Stimulated activated CD8-positive, alpha-beta memory T cell treated with anti-CD3 and anti-CD28 coated beads, Interleukin-15, amount 100 ng/mL, for 4 hours (primary cell): ENCODE data around the gene GALNT2.

Source experiments
- DNase-seq, 2 donors: peaks; one replicate each; pipeline ENCODE4 v3.0.0-alpha.2; 2020; ENCODE audit warnings: low read depth in 2 of 2

GALNT2 gene

DNA sequence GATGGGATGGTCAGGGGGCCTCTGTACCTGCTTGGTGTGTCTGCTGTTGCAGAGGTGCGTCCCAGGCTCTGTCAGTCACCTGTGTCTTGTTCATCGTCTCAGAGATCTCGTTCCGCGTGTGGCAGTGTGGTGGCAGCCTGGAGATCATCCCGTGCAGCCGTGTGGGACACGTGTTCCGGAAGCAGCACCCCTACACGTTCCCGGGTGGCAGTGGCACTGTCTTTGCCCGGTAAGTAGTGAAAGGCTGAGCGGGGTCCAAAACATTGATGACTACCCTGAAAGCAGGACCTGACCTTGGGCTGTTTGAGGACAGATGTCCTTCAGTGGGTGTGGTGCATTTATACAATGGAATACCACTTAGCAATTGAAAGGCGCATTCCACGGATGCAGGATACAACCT is 188.1 kb downstream of the GALNT2 start:
- DNase-seq: no peak

DNA sequence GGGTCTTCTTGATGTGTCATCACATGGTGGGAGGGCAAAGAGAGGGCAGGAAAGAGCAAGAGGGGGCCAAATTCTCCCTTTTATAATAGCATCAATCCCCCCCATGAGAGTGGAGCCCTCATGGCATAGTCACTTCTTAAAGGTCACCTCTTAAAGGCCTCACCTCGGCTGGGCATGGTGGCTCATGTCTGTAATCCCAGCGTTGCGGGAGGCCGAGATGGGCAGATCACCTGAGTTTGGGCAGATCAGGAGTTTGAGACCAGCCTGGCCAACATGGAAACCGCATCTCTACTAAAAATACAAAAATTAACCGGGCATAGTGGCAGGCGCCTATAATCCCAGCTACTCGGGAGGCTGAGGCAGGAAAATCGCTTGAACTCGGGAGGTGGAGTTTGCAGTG is 189.0 kb downstream of the GALNT2 start:
- DNase-seq: no peak

DNA sequence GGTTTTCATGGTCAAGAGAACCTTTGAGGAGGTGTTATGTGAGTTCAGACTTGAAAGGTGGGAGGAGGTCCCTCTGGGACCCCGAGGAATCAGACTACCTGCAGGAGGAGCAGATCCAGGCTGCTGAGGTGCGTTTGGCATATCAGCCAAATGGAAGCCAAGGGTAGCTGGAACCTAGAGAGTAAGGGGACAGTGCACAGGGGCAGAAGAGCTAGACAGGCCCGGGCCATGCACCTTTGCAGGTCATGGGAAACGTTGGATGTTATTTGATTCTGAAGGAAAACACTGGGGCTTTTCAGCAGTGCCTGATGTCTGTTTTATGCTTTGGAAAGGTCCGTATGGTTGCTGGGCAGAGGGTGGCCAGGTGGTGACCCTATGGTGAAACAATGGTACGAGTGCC is 189.9 kb downstream of the GALNT2 start:
- no peak for DNase-seq

DNA sequence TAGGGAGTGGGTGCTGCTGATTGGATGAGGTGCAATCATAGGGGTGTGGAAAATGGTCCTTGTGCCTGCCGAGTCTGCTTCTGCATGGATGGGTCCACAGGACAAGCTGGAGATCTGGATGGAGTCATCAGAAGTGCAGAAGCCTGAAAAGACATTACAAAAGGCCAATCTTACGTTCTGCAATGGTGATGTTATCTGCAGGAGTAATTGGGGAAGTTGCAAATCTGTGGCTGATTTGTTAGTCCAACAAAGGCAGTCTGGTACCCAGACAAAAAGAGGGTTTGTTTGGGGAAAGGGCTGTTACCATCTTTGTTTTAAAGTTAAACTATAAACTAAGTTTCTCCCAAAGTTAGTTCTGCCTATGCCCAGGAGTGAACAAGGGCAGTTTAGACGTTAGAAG is 192.6 kb downstream of the GALNT2 start:
- DNase-seq: no peak

DNA sequence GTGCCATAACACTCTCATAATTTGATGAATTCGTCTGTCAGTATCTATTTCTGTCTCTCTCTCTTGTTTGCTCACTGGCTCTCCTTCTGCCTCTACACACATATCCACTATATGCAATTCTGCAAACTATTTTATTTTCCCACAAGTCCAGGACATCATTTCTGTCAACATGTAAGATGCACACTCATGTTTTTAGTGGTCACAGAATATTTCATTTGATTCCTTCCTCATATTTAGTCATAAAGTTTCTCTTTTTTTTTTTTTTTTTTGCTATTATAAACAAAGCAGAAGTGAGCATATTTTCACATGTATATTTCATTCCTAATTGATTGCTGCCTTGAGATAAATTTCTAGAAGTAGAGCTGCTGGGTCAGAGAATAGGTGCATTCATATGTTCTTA is 193.8 kb downstream of the GALNT2 start:
- DNase-seq: no peak

DNA sequence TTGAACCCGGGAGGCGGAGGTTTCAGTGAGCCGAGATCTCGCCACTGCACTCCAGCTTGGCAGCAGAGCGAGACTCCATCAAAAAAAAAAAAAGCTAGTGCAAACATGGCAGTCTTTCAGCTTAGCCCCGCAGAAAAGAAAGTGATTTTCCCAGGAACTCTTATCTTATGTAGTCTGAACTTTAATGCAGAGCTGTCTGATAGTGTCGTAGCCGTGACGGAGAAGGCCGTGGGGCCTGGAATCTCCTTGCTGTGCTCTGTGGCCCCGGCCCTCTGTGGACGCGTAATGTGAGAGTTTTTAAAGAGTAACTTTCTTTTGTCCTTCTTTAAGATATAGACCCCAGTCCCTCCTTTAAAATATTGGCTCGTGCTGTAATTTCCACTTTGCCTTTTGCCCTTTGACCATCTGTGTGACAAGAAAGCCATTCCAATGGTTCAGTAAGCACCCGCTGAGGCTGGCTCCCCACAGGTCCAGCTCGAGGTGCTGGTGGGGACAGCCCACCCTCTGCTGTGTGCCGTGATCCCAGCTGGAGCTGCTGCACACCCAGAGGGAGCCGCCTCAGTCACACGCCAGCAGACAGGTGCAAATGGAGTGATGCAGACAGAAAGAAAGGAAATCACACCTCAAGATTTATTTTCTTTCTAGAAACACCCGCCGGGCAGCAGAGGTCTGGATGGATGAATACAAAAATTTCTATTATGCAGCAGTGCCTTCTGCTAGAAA is 195.1 kb downstream of the GALNT2 start:
- DNase-seq: no peak

DNA sequence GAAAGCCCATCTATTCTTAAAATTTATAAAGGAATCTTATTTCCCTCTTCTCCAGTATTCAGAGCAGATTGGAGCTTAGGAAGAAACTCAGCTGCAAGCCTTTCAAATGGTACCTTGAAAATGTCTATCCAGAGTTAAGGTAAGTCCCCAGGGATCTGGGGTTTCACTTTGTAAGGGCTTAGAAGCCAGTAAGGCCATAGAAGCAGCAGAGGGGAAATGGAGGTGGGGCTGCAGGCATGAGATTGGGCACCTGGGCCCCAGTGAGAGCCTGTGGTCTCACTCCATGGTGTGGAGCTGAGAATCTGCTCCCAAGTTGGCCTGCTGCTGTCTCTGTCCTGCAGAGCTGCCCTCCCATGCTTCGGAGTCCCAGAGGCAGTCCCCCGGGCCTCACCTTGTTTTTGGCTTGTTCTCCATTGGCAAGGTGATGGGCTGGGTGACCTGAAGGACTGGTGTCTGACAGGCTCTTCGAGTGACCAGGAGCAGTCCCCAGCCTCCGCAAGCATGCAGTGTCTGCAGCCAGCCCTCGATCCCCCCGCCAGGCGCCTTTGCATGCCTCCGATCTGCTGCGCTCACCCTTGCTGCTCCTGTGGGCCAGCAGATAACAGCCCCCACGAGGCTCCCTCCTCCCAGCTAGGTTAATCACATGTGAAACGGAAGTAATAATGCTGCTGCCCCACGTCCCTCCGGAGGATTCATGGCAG is 196.0 kb downstream of the GALNT2 start:
- DNase-seq: no peak

DNA sequence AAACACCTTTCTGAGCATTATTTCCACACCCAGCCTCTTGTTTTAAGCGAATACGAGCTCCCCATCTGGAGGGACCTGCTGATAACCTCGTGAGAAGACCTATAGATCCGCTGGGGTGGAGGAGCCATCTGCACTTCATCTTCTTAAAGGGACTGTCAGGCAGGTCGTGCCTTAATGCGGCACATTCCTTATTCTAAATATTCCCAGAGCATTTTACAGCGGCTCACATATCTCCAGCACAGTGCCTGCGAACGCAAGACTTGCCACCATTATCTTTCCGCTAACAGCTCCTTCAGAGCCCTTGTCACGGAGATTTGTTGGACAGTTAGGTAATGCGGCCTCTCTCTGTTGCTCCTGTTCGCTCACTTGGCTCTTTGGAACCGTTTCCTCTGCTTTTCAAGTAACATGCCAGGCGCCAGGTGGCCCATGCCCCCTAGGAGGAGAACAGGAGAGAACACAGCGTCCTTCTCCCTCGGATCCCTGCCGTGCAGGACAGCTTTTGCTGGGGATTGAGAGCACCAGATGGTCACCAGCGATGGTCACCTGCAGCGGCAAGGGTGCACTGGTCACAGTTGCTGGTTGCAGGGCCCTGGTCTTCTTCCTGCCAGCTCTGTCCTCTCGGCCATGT is 196.6 kb downstream of the GALNT2 start:
- no peak for DNase-seq

DNA sequence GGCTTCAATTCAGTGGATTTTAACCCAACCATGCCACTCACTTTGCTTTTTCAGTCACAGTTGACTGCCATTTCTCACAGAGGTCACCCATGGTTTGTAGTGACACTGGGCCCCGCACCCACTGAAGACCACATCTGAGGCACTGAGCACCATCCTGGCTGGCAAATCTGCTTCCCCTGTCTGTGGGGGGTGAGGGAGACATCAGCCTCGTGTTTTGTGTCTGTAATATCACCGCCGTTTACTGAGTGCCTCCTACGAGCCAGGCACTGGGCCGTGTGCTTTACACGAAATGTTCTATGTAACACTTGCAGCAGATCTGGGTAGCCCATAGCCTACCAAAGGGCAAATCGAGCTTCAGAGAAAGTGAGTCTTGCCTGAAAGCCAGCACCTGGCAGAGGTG is 197.3 kb downstream of the GALNT2 start:
- no peak for DNase-seq

DNA sequence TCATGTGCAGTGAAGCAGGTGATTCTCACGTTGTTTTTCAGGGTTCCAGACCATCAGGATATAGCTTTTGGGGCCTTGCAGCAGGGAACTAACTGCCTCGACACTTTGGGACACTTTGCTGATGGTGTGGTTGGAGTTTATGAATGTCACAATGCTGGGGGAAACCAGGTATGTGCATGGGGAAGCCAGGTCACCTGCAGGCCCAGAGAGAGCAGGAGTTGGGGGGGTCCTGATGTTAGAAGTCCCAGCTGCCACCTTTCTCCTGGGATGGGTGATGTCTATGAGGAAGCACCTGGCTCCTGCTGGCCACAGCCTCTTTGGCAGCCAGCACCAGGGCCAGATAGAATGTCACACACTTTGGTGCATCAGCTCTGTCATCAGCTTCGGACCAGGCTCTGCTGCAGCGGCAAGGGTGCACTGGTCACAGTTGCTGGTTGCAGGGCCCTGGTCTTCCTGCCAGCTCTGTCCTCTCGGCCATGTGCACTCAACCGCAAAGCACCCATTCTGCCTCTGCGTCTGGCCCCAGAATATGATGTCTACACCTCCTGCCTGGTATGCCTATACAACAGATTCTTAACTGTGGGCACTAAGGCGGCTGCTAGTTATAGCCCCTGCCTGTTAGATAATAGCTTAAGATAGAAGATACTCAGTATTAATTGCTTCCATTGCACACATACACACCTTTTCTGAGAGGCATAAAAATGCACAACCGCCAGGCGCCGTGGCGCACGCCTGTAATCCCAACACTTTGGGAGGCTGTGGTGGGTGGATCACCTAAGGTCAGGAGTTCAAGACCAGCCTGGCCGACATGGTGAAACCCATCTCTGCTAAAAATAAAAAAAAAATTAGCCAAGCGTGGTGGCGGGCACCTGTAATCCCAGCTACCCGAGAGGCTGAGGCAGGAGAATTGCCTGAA is 198.4 kb downstream of the GALNT2 start:
- DNase-seq: no peak

DNA sequence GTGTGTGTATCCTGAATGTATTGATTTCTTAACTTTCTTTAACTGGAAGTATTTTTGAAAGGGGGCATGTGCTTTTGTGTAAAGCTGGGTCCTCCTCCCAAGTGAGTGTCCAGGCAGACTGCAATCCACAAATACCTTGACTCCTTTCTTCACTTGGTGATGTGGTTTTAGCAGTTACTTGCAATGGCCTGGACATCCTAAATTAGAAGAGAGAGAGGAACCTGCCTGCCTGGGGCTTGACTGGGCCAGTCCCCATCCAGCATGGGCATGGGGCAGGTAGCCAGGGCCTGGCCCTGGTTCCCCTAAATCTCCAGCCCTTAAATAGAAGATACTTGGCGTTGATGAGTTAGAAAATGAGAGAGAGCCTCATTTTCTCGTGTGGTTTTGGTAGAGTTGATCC is 199.4 kb downstream of the GALNT2 start:
- no peak for DNase-seq

DNA sequence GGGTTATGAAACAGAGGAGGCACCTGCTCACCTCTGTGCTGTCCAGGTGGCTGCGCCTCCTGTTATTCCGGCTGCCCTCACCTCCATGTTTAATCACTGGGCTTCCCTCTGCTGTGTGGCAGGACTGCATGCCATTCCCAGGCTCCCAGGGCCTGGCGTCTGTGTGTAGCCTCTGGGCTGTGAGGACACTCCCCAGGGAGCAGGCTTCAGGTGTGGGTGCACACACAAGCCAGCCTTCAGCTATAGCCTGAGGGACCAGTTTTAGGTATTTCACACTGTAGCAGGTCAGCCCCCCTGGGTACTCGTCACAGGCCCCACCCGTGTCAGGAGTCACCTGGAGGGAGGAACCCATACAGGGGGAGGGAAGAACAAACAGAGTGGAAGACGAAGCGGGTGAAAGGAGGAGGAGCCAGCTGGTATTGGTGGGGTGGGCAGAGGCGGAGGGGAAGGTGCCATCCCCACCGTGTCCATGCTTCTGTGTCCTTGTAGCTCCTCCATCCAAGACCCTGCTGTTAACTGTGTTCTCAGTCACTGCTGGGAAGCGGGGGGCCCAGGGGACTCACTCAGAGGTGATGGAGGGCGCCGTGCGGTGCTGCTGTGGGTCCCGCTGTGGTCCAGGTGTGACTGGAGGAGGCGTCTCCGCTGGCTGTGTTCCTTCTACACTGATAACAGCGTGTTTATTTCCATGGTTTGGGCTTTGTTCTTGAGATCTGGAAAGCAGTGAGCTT is 200.5 kb downstream of the GALNT2 start:
- DNase-seq: no peak

DNA sequence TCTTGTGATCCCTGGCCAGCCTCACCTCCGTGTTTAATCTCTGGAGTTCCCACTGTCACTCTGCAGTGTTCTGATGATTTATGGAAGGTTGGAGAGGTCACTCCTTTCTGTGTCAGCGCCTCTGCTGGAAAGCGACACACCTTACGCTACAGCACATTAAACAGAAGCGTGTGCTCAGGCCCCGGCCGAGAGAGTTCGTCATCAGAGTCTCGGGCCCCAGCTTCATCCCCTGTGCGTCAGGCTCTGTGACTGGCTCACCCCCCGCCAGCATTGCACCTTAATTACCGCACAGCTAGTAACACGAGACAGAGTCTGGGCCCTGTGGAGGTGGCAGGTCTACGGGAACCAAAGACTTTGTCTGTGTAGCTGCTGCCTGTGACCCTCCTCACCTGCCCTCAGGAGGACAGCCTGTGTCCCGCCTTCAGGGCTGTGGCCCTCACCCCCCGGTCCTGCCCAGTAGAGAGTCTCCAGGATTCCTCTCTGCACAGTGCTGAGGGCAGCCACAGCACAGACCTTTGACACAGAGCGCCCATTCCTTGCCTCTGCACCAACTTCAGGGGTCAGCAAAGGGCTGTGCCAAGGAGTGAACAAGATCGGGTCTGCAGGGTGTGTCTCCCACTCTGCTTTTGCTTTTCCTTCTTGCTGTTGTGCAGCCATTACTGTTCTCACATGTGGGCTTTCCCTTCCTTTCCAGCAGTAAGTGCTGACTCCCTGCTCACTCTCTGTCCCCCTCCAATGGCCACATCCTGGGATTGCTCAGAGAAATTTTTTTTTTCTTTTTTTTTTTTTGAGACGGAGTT is 201.5 kb downstream of the GALNT2 start:
- DNase-seq: no peak

DNA sequence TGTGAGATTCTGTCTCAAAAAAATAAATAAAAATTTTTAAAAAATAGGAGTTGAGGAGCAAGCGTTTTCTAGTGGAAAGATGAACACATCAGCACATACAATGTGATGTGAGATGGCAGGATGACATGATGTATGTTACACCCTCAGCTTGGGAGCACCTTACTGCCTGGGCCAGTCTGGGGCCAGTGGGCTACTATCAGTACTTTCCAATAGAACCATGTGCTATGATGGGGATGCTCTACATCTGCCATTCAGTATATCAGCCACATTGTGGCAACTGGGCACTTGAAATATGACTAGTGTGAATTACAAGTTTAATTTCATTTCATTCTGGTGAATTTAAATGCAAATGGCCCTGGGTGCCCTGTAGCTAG is 203.1 kb downstream of the GALNT2 start:
- no peak for DNase-seq

DNA sequence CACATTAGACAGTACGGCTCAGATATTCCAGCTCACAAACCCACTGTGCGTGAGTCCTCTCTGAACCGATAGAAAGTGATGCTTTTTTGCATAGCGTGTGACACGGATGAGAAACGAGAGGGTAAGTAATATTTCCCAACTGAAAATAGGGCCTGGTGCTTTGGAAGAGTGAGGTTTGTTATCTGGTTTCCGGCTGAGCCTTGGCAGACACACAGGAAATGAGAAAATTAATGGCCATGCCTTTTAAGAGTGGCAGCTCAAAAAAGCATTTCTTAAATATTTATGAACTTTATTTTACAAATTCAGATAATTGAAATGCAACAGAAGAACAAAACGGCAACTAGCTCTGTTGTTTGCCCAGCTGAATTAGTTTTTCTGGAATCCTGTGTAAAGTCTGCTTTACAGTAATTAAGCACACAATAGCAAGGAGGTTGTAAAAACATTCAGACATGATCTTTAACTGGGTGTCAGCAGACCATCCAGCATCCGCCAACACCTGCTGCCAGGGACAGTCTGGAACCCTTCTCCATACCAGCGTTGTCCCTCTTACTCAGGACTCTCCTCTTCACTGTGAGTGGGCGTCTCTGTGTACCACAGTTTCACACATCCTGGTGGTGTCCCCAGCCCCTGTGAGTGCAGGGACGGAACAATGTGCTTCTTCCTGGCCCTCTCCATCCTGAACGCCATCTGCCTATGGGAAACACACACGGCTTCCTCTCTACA is 203.7 kb downstream of the GALNT2 start:
- no peak for DNase-seq

DNA sequence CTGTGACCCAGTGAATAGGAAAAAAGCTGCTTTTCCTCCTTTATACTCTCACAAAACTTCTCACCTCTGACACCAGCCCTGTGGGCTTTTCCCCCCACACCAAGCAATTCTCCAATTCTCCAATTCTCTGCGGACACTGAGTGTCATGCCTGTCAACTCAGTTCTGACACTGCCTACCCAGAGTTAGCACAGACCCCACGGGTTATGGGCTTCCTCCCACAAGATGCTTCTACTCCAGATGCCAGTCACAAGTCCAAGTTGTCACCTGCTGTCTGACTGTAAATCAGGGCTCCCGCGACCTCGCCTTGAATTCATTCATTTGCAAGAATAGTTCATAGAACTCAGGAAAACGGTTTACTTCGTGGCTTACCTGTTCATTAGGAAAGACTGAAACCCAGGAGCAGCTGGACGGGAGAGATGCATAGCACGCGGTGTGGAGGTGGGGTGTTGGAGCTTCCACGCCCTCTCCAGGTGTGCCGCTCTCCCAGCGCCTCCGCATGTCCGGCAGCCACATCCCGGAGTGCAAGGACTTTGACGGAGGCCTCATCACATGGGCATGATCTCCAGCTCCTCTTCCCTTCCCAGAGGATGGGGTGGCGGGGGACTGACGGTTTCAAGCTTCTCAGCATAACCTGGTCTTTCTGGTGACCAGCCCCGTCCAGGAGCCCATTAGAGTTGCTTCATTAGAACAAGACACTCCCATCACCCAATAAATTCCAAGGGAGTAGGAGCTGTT is 204.4 kb downstream of the GALNT2 start:
- DNase-seq: no peak

DNA sequence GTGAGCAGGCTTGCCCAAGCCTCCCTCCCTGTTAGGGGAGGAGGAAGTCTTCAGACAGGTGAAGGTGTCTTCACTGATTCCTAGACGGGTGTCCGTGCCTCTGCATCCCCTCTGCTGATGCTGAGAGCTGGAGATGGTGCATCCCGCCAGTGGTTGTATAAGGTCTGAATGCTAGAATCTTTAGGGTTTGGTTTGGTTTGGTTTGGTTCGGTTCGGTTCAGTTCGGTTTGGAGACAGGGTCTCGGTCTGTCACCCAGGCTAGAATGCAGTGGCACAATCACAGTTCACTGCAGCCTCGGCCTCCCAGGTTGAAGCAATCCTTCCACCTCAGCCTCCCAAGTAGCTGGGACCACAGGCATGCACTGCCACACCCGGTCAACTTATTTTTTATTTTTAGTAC is 205.5 kb downstream of the GALNT2 start:
- no peak for DNase-seq

DNA sequence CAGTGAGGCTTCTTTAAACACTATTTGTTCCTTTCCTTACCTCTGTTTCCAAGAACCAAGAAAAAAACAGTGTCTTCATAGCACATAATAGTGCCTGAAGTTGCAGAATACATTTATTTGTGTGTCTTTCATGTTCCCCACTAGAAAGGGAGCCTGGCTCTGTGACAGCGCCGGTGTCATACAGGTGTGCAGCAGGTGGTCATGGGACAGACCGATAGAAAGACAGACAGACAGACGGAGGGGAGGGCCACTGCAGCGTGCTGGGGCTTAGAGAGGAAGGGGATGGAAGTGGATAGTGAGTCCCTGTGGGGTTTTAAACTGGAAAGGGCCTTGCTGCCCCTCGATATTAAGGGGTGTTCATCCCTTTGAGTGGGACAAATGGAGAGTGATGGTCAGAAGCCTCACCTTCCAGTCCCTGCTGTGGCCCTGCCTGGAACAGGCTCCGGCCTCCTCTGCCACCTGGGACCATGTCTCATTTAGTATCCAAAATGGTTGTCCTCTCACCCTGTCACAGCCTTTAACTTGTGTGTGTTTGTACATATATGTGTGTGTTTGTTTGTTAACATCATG is 206.2 kb downstream of the GALNT2 start:
- no peak for DNase-seq

DNA sequence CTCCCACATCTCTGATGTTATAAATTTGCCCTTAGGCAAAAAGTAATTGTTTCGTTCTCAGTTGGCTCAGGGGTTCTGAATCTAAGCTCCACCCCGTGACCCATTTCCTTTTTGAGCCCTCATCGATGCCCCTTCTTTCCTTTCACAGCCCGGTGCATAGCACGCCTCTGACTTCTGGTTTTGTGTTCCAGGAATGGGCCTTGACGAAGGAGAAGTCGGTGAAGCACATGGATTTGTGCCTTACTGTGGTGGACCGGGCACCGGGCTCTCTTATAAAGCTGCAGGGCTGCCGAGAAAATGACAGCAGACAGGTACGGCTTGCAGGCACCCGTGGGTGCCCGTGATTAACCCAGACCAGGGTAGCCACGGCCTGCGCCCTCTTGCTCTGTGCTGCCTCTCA is 207.2 kb downstream of the GALNT2 start:
- DNase-seq: no peak
